Tibial nerve (tissue), 4 donors: ENCODE data around the gene TERT. TPM values are rescaled to one million over a fixed set of nuclear protein-coding genes. Genes with fewer than 3 reads are reported as not detected.
"Not testable (repeated sequence)": the region's sequence is repeated elsewhere in the genome, so short reads cannot be mapped to it uniquely, and the experiment has no call there.

ENCODE experiments used
- DNase-seq, 2 donors: peaks; one replicate each; pipeline ENCODE4 v3.0.0-alpha.2; 2019; ENCODE audit warnings: low spot score in 2 of 2
- H3K27ac ChIP-seq, 4 donors: fragments of 200-600 bp; sonication (generic) in 3 of 4; one replicate each; pipeline ENCODE4 v1.5.1; 2017 to 2019; ENCODE audit warnings: mild to moderate bottlenecking in 1 of 4
- H3K27me3 ChIP-seq, 2 donors: fragments of 200-600 bp; sonication (generic) in 1 of 2; one replicate each; pipeline versions ENCODE4 v1.5.1 to v1.6.0; 2017 to 2019
- H3K36me3 ChIP-seq, 3 donors: fragments of 200-600 bp; sonication (generic); one replicate each; pipeline ENCODE4 v1.5.1; 2018 to 2019
- H3K4me1 ChIP-seq, 4 donors: fragments of 200-600 bp; sonication (generic) in 3 of 4; one replicate each; pipeline ENCODE4 v1.5.1; 2017 to 2019
- H3K4me3 ChIP-seq, 4 donors: fragments of 200-600 bp; sonication (generic) in 3 of 4; one replicate each; pipeline ENCODE4 v1.5.1; 2017 to 2019; ENCODE audit warnings: mild to moderate bottlenecking in 1 of 4, moderate library complexity in 1 of 4
- H3K9me3 ChIP-seq, 4 donors: fragments of 200-600 bp; sonication (generic) in 3 of 4; one replicate each; pipeline ENCODE4 v1.5.1; 2017 to 2019
- EP300 ChIP-seq, 2 donors: sonication (generic); formaldehyde crosslinking; IDR thresholded peaks; one replicate each; pipeline ENCODE4 v1.6.1; 2017; ENCODE audit warnings: antibody characterized with exemption in 2 of 2, mild to moderate bottlenecking in 1 of 2
- POLR2A ChIP-seq, 2 donors: fragments of 450-650 bp; IDR thresholded peaks; one replicate each; pipeline ENCODE4 v1.6.1; 2017; ENCODE audit warnings: antibody characterized with exemption in 2 of 2, mild to moderate bottlenecking in 2 of 2, moderate library complexity in 2 of 2
- WGBS, 2 donors: methylation state at CpG; one replicate each; pipeline ENCODE4 v1.1.5; 2018; 5-methylcytosine and 5-hydroxymethylcytosine counted together
- total RNA-seq, 4 donors: library from RNA; depleted of rRNA; stranded (reverse); fragments of >200 nt; gene quantifications; one replicate each; pipeline ENCODE4 v1.1.0, GENCODE V29; 2016
- TF ChIP-seq, protein P1 (sequence below), 5 experiments: fragments of 200-600 bp in 3 of 5; fragments of 450-650 bp in 2 of 5; sonication (generic) in 3 of 5; IDR thresholded peaks; one replicate each; pipeline ENCODE4 v1.5.1; 2016 to 2019; ENCODE audit warnings: antibody characterized with exemption in 5 of 5, mild to moderate bottlenecking in 3 of 5, moderate library complexity in 2 of 5

The TERT gene
- total RNA-seq, 4 donors from 2014 or later = not detected

DNA sequence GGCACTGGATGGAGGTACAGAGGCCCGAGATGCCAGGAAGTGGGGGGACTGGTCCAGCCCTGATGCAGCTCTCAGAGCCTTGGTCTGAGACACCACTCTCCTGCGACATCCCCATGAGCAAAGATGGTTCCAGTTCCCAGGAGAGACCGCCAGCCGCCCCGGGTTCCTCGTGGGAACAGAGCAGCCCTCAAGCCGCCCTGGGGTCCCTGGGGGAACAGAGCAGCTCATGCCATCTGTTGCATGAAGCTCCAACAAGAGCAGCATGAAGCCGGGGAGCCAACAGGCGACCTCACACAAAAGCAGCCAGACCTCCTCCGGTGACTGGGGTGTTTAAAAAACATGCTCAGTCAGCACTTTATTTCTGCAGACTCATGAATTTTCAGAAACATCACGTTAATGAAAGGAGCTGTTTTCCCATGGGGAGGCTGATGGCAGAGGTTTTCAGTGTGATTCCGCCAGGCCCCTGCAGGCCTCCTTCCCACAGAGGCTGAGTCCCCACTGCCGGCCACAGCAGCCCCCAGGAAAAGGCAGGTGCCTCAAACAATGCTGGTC is 63.4 kb downstream of the TERT start:
- peaks cover 0 to 6% of the 10 kb centered on the region in 2 donors for H3K27me3 ChIP-seq
- WGBS, 2 donors = 45 to 54% methylated on average over 11 to 12 of the region's 13 CpGs

DNA sequence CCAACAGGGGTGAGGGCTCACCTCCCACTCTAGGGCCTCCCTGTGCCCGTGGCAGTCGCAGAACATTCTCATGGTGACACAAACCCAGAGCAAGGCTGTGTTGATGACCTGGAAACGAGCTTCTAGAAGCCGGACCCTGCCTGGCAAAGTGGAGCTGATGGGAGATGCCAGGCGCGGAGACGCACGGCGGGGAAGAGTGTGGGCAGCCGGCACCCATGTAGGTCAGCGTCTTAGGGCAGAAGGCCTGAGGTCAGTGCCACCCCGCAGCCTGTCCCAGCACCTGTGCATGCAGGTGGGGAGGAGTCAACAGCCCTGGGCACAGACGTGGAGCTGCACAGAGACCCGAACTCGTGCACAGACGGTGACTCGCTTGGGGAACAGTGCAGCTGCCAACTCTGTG is 64.3 kb downstream of the TERT start:
- H3K4me3 ChIP-seq = no peak overlapping the region
- H3K27me3 ChIP-seq = peaks cover 0 to 6% of the 10 kb centered on the region in 2 donors
- no peak for DNase-seq
- H3K4me1 ChIP-seq = no peaks in the 10 kb centered on the region
- peaks cover 0 to 16% (median 2%) of the 10 kb centered on the region in 4 donors for H3K9me3 ChIP-seq
- WGBS, 2 donors = 74 to 79% methylated on average over 11 to 17 of the region's 17 CpGs
- H3K27ac ChIP-seq = no peak overlapping the region
- TF ChIP-seq POLR2A (IDR thresholded peaks at IDR 0.05) = no peak
- TF ChIP-seq, protein P1, sequence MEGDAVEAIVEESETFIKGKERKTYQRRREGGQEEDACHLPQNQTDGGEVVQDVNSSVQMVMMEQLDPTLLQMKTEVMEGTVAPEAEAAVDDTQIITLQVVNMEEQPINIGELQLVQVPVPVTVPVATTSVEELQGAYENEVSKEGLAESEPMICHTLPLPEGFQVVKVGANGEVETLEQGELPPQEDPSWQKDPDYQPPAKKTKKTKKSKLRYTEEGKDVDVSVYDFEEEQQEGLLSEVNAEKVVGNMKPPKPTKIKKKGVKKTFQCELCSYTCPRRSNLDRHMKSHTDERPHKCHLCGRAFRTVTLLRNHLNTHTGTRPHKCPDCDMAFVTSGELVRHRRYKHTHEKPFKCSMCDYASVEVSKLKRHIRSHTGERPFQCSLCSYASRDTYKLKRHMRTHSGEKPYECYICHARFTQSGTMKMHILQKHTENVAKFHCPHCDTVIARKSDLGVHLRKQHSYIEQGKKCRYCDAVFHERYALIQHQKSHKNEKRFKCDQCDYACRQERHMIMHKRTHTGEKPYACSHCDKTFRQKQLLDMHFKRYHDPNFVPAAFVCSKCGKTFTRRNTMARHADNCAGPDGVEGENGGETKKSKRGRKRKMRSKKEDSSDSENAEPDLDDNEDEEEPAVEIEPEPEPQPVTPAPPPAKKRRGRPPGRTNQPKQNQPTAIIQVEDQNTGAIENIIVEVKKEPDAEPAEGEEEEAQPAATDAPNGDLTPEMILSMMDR (IDR thresholded peaks at IDR 0.05) = no peak
- no peak for TF ChIP-seq EP300 (IDR thresholded peaks at IDR 0.05)
- no peaks in the 10 kb centered on the region for H3K36me3 ChIP-seq

More for the DNA sequence above, 63.4 kb downstream of the TERT start:
- TF ChIP-seq, protein P1 (IDR thresholded peaks at IDR 0.05) = no peak
- Histone ChIP-seq H3K4me1 (no peaks in the 10 kb centered on the region), H3K4me3 (no peak overlapping the region), H3K9me3 (peaks cover 0 to 25% (median 2%) of the 10 kb centered on the region in 4 donors), H3K36me3 (no peaks in the 10 kb centered on the region), H3K27ac (no peak overlapping the region)
- no peak for DNase-seq

DNA sequence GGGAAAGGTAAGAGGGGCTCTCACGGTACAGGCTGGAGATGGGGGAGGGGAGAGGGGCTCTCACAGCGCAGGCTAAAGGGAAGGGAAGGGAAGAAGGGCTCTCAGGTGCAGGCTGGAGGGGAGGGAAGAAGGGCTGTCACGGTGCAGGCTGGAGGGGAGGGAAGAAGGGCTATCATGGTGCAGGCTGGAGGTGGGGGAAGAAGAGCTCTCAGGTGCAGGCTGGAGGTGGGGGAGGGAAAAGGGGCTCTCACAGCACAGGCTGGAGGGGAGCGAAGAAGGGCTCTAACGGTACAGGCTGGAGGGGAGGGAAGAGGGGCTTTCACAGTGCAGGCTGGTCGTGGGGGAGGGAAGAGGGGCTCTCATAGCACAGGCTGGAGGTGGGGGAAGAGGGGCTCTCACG is 65.0 kb downstream of the TERT start:
- Histone ChIP-seq H3K27ac (no peak overlapping the region), H3K4me1 (no peaks in the 10 kb centered on the region), H3K36me3 (no peaks in the 10 kb centered on the region), H3K9me3 (peaks cover 0 to 9% (median 0%) of the 10 kb centered on the region in 4 donors), H3K27me3 (peaks cover 0 to 6% of the 10 kb centered on the region in 2 donors), H3K4me3 (no peak overlapping the region)
- DNase-seq = no peak
- 21% methylated on average over 7 of the region's 7 CpGs for WGBS, 2 donors
- TF ChIP-seq, protein P1 (IDR thresholded peaks at IDR 0.05) = no peak
- TF ChIP-seq POLR2A (IDR thresholded peaks at IDR 0.05) = no peak
- TF ChIP-seq EP300 (IDR thresholded peaks at IDR 0.05) = no peak

DNA sequence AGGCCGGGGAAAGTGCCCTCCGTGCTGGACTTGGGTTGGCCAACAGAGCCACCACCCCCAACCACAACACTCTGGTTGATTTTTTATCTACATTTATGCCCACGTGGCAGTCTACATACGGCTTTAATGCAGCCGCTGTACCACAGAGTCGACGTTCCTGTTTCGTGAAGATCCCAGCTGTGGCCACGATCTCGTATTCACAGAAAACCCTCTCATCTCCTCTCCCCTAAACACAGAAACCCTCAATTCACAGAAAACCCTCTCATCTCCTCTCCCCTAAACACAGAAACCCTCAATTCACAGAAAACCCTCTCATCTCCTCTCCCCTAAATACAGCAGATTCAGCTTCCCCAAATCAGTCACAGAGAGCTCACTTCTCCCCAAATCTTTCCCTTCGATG is 65.8 kb downstream of the TERT start:
- not testable (repeated sequence) for H3K27me3 ChIP-seq, H3K9me3 ChIP-seq, H3K36me3 ChIP-seq, H3K4me1 ChIP-seq, H3K27ac ChIP-seq, H3K4me3 ChIP-seq, DNase-seq
- 85 to 88% methylated on average over 11 of the region's 11 CpGs for WGBS, 2 donors

DNA sequence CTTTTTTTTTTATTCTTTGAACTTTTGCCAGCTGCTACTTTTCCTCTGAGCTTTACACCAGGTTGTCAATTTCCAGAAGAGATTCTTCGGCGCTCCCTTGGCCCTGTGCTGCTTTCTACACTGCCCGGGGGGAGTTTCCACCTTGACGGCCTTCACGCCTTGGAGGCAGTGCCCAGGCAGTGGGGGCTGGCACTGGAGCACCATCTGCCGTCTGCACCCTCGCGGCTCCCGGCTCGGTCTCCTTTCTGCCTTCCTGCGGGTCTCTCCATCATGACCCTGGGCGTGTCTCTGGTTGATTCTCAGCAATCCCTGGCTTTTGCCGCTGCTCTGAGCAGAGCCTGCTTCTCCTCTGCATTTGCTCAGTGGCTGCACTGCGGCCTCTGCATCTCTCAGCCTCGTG is 66.7 kb downstream of the TERT start:
- no peaks in the 10 kb centered on the region for H3K4me1 ChIP-seq
- H3K27ac ChIP-seq = no peak overlapping the region
- no peaks in the 10 kb centered on the region for H3K36me3 ChIP-seq
- no peak overlapping the region for H3K4me3 ChIP-seq
- TF ChIP-seq POLR2A (IDR thresholded peaks at IDR 0.05) (no peak), EP300 (IDR thresholded peaks at IDR 0.05) (no peak)
- TF ChIP-seq, protein P1 (IDR thresholded peaks at IDR 0.05) = no peak
- peaks cover 0 to 6% of the 10 kb centered on the region in 2 donors for H3K27me3 ChIP-seq
- DNase-seq = no peak
- no peaks in the 10 kb centered on the region for H3K9me3 ChIP-seq
- 33 to 37% methylated on average over 15 of the region's 15 CpGs for WGBS, 2 donors

DNA sequence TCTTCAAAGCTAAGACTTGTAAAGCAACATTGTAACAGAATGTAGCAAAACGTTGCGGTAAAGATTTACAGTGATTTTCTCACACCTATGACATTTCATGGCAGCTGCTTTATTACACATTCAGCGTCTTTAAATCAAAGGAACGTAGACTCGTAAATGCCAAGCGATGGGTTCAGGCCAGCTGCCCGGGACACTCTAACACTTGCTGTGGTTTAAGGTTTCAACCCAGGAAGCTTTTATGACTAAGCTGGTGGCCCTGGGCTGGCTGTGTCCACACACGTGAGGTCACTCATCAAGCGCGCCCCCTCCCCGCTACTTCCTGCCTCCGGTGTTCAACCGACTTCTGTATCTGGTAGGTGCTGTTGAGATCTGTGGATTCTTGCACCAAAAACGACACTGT is 67.2 kb downstream of the TERT start:
- Histone ChIP-seq H3K4me3 (no peak overlapping the region), H3K36me3 (no peaks in the 10 kb centered on the region), H3K4me1 (no peaks in the 10 kb centered on the region), H3K27ac (no peak overlapping the region), H3K9me3 (no peaks in the 10 kb centered on the region), H3K27me3 (peaks cover 0 to 6% of the 10 kb centered on the region in 2 donors)
- no peak for TF ChIP-seq POLR2A (IDR thresholded peaks at IDR 0.05)
- TF ChIP-seq, protein P1 (IDR thresholded peaks at IDR 0.05) = no peak
- no peak for TF ChIP-seq EP300 (IDR thresholded peaks at IDR 0.05)
- 13 to 16% methylated on average over 14 of the region's 14 CpGs for WGBS, 2 donors
- DNase-seq = no peak
